GM19043 (cell line): ENCODE results near the gene ICE1.
"Not testable (repeated sequence)": the region's sequence is repeated elsewhere in the genome, so short reads cannot be mapped to it uniquely, and the experiment has no call there.

Experiments
- ATAC-seq: cut with Tn5 transposase; IDR thresholded peaks from one replicate; pipeline ENCODE4 v1.9.1; 2021; ENCODE audit warnings: low read depth; ENCODE audit not compliant: unreplicated experiment

The ICE1 gene

DNA sequence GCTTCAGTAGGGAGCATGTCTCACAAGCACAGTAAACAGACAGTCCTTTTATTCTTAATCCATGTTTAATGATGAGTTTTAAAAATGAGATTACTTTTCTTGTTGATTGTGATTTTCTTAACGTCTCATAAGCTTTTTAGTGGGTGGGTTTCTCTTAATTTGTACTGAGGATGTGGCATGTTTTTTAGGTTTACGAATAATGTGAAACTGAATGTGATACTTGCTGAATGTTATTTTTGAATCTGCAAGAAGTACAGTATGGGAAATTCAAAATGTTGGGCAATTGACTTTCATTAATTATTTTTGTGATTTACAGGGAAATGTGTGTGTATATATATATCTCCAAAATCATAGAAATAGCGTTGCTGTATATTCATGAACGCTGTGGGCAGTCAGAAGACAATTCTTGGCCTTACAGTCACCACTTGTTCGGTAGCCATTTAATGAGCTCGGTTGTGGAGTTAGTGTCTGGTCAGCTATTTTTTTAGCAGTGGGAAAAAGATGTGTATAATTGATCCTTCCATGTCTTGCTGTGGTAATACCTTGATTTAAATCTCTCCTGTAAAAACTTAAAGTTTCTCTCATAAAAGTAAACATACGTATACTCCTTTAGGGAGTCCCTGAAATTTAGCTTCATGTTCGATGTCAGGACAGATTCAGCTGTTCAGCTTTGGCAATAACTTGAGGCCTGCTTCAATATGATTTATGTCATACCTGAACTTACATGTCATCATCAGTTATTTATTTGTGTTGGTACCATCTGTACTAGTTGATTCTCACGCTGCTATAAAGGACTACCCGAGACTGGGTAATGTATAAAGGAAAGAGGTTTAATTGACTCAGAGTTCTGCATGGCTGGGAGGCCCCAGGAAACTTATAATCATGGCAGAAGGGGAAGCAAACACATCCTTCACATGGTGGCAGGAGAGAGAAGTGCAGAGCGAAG is 15.0 kb downstream of the ICE1 start:
- ATAC-seq, result no peak

DNA sequence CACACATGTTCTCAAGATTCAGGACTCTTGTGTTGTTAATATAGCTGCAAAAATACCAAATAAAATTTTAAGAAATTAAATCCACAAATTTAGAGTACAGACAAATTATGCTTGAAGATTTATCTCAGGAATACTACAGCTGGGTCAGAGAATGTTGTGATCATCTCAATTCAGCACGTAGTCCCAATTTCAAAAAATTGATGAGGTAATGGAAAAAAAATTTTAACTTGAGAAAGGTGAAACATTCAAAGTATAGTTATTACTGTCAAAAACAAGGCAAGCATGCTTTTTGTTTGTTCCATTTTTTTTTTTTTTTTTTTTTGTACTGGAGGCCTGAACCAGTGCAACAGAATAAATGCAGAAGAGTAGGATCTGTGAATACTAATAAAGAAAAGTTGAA is 29.4 kb downstream of the ICE1 start:
- ATAC-seq, result no peak

DNA sequence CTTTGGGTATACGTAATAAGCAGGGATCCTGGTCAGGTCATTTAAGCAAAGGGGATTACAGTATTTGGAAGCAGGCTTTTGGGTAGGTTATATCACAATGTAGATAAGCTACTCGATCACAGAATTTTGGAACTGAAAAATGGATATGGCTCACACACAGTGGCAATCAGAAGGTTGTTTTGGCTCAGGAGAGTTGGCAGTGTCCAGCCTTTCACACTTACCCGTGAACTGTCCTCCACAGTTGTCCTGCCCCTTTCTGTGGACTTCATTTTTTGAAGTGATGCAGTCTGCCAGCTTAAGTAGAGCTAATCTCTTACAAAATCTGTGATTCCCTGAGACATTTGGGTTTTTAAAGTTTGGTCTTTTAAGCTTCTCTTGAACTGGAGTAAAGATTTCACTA is 30.7 kb downstream of the ICE1 start:
- ATAC-seq, result no peak

DNA sequence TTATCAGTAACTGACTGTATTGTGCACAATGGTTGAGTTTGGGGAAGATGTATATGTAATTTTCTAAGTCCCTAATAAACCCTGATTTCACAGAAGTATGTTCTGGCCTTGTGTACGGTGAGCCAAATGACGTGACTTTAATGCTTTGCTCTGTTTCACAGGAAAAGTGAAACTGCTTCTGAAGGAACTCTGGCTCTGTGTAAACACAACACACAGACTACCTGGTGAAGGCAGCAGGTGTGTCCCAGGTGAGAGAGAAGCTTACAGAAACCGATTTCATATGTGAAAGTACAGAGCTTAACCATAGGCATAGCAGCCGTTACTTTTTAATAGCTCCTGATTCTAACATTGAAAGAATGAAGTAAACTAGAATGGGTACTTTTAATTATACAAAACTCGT is 31.9 kb downstream of the ICE1 start:
- ATAC-seq, result no peak

- ATAC-seq, result no peak
Observed at GRCh38 chr5:5456858-5457257, 34.4 kb downstream of the ICE1 start.

DNA sequence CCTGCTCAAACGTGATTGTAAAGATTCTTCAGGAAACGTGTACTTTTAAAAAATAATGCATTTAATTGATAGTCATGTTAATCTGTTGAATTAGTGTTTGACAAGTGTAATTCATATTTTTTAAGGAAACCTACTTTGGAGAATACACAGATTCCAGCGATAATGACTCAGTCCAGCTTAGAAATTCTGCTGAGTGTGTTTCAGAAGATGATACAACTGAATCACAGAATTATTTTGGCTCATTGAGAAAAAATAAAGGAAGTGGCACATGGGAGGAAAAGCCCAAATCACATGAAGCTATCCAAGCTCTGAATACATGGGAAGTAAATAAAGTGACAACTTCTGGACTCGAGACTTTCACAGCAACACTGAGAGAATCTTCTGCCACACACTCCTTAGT is 37.8 kb downstream of the ICE1 start:
- ATAC-seq, result no peak

DNA sequence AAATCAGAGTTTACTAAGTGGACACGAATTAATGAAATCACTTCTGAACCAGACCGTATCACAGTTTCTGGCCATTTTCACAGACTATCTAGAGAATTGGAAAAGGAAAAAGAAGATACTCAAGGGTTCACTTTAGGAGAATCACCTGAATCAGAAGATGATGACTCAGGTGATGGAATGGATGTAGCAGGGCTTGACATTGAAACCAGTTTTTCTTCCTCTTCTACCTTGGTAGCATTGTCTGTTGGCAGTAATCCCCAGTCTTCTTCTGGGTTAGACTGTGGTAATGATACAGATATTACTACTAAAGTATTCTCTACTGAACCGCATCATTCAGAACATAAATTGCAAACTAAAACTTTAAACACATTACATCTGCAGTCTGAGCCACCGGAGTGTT is 38.5 kb downstream of the ICE1 start:
- ATAC-seq, result no peak

DNA sequence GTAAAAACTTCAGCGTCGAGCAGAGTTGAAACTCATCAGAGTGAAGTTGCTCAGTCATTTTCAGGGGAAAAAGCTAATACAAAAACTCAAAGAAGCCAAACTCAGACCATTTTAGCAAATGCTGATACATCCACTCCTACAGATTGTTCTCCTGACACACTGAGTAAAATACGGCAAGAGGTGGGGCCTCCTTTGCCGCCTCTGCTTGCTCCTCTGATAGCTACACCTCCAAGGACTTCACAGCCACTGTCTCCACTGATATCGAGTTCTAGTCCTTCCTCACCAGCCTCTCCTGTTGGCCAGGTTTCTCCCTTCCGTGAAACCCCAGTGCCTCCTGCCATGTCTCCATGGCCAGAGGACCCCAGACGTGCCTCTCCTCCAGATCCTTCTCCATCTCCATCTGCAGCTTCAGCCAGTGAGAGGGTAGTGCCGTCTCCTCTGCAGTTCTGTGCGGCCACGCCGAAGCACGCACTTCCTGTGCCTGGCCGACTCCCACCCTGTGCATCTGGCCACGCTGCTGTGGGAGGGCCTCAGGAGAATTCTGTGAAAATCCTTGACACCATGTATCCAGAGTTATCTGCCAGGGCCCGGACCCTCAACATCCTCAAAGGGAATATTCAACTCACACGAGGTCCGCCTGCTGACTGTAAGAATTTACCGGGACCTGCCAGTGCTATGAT is 41.7 kb downstream of the ICE1 start:
- no peak for ATAC-seq

- no peak for ATAC-seq
Observed at GRCh38 chr5:5466227-5466626, 43.8 kb downstream of the ICE1 start.

GRCh38 chr5:5467737-5468136 is 45.3 kb downstream of the ICE1 start:
- no peak for ATAC-seq

GRCh38 chr5:5470933-5471332 is 48.5 kb downstream of the ICE1 start:
- no peak for ATAC-seq

- ATAC-seq, result no peak
Observed at GRCh38 chr5:5473226-5473625, 50.7 kb downstream of the ICE1 start.

DNA sequence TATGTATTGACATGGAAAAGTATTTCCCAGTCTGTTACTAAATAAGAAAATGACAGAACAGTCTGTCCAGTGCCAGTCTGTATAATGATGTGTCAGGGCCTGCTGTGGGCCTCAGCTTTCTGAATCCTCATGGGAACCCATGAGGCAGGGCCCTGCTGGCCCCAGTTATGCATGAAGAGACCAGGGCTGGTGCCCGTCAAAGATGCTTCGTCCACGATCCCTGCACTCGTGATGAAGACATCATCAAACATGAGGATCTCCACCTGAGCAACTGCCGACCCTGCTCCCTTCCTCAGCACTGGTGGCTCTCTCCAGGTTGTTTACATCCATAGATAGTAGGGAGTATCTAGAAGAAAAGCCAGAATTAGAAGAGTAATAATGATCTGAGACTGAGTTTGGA is 52.5 kb downstream of the ICE1 start:
- no peak for ATAC-seq

DNA sequence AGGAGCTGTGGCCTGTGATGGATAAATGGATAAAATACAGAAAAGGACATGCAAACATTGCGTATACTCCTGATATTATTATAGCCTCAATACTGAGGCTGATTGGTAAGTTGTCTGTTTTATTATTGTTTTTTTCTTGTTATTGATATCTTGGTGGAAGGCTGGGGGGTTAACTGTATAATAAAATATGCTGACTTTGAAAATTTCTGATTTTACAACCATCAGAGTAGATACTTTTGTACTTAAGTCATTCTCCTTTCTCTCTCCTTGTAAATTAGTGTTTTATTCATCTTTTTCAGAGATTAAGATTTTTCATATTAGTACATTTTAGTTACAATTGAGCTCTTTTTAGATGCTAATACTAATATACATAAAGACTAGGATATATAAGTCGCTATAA is 53.5 kb downstream of the ICE1 start:
- no peak for ATAC-seq

GRCh38 chr5:5479578-5479977 is 57.1 kb downstream of the ICE1 start:
- ATAC-seq, result not testable (repeated sequence)

GRCh38 chr5:5480481-5481111 is 58.1 kb downstream of the ICE1 start:
- ATAC-seq, result no peak

- ATAC-seq, result no peak
Observed at GRCh38 chr5:5481206-5481605, 58.7 kb downstream of the ICE1 start.

- ATAC-seq, result no peak
Observed at GRCh38 chr5:5481633-5482032, 59.2 kb downstream of the ICE1 start.

GRCh38 chr5:5483350-5483749 is 60.9 kb downstream of the ICE1 start:
- ATAC-seq, result no peak

DNA sequence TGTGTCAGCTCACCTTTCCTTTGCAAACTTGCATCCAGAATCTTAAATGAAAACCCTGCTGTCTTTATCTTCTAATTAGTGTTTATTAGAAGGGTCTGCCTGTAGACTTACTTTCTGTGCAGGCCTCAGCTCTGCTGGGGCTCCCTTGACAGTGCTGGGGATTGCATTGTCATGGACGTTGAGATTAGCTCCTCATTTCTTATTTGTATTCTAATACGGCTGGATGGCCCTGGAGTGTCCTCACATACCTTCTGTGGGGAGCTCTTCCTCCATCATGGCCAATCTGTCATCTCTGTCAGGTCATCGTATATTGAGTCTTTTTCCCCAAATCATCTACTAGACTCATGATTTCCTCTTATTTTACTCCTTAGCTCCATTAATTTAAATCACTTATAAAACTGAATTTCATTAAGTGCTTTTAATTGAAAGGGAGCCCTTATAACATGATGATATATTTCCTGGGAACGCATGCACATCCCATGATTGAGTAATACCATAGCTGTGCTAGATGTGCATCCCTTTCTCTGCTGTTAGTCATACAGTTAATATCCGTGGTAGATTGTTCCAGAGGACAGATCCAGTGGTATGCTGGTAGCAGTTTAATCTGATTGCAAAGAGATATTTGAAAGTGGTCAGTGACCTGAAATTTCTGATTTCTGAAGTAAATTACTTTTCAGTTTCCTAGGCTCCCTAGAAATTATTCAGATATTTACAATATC is 61.6 kb downstream of the ICE1 start:
- no peak for ATAC-seq

DNA sequence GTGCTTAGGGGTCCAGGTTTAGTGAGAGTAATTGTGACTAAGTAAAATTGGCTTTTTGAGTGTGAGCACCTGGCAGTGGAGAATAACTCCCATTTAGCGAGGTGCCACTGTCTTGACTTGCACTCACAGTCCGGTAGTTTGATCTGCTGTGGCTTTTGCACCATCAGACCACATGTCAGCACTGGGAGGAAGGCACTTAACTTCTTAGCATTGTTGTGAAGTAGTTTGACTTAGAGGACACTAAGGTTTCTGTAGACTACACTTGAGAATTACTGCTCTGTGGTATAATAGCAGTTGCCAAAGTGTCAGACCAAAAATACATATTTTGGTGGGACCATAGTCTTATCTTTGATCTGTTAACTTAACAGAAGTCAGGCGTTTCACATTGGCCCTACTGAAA is 63.6 kb downstream of the ICE1 start:
- no peak for ATAC-seq
